HUDEP-2 (cell line): Measurements from ENCODE around the gene IREB2.
"Not testable (repeated sequence)": the region's sequence is repeated elsewhere in the genome, so short reads cannot be mapped to it uniquely, and the experiment has no call there.

Experiments used
- DNase-seq, 76 experiments: peaks; one replicate each; lab custom pipeline; 2025; ENCODE audit not compliant: unreplicated experiment in 76 of 76; lab: John Stamatoyannopoulos, UW

Gene IREB2

DNA sequence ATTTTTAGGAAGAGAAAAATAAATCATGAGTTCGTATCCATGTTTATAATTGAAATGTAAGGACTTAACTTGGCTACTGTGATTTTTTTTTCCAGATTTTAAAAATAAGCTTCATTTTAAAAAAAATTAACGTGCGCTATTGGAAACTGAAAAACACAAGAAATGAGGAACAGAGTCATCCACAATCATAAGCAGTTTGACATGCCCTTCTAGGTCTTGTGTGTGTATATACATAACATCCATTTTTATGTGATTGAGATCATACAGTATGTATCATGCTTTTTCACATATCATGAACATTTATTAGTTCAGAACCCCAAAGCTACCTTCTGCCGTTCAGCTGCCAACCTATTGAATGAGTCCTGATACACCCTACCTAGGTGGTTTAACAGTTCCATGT, 22.7 kb downstream of the IREB2 start:
- DNase-seq, result no peak

DNA sequence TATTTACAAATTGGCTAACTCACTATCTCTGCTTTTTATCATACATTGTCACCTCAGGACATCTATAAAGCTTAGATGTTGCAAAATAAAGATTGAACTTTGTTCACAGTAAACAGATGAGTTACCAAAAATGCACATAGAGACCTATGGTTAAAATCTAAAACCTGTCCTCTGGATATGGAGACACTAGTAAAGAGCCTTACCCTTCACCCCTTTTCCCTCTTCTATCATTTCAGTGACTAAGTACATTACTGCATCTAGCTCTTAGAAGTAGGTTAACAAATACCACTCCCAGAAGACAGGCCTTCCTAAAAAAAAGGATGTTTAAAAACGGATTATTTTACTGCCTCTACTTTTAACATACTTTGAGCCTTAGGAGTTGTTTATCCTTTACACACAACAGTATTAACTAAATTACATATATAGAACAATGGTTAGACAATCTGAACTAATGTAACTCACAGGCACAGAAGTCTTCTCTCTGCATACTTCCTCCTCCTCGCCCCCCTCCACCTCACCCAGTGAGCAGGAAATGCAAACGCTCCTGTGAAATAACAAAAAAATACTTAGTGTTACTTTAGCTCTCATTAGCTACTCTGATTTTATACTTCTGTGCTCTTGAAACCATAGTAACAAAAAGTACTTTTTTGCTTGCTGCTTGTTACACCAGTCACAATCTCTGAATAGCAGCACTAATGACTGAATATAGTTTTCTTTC, 23.3 kb downstream of the IREB2 start:
- DNase-seq, result no peak

DNA sequence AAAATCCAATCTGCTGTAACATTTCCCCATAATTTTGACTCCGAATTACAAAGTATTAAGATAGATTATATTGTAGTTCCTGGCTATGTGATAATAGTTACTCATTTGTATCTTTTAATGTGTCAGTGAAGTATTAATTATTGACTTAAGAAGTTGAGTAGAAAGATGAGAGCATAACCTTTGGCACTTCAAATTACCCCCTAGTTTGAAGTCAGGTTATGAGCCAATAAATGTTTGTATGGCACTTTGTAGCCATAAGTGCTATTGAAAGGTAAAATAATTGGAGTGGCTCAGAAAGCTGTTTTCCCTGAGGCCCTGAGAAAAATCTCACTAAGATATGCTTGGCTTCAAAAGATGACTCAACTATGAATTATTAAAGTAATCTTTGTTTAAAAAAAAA, 31.0 kb downstream of the IREB2 start:
- DNase-seq, result no peak

GRCh38 chr15:78477295-78477694, 39.3 kb downstream of the IREB2 start:
- no peak for DNase-seq

DNA sequence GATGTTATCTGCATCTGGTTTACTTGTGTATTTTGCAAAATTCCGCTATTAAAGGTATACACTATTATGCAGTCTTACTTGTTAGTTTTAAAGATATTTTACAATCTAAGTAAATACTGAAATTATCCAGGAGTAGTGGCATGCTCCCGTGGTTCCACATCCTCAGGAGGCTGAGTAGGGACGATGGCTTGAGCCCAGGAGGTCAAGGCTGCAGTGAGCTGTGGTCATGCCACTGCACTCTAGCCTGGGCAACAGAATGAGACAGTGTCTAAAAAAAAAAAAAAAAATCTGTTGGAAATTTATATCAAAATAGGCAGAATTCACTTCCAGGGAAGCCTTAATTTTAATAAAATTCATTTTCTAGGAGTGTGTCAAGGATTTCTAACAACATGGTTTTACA, 41.6 kb downstream of the IREB2 start:
- DNase-seq, result no peak

DNA sequence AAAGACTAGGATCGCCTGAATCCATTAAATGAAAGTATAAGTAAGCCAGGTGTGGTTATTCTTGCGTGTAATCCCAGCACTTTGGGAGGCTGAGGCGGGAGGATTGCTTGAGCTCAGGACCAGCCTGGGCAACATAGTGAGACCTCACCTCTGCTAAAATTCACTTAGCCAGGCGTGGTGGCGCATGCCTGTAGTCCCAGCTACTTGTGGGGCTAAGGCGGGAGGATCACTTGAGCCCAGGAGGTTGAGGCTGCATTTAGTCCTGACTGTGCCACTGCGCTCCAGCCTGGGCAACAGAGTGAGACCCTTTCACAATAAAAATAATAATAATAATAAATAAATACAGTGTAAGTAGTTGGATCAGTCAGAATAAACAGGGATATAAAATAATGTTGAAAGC, 43.9 kb downstream of the IREB2 start:
- no peak for DNase-seq

DNA sequence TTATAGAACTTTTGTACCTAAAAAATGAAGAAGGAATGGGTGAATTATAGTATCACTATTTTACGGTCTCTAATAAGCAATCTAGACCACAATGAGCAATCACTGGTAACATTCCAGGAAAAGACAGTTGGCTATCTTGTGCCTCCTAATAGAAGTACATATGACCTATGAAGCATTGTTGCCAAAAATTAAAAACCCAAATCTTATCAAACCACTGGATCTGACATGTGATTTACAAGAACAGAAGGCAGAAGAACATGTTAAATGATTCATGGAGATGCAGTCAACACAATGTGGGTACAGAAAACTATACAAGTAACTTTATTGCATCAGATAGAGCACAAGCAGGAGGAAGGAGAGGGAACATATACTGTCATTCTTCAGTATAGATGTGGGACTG, 54.9 kb downstream of the IREB2 start:
- DNase-seq, result peak in 6 of 76 experiments; percentile 0 to 45 (median 18)

DNA sequence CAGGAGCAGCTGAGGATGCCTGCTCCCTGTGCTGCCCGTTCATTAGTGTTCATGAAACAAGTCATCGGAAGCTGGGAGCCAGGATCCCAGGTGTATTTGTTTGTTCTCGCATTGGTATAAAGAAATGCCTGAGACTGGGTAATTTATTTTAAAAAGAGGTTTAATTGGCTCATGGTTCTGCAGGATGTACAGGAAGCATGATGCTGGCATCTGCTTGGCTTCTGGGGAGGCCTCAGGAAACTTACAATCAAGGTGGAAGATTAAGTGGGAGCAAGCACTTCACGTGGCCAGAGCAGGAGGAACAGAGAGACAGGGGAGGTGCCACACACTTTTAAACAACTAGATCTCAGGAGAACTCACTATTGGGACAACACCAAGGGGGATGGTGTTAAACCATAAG, 63.8 kb downstream of the IREB2 start:
- no peak for DNase-seq

DNA sequence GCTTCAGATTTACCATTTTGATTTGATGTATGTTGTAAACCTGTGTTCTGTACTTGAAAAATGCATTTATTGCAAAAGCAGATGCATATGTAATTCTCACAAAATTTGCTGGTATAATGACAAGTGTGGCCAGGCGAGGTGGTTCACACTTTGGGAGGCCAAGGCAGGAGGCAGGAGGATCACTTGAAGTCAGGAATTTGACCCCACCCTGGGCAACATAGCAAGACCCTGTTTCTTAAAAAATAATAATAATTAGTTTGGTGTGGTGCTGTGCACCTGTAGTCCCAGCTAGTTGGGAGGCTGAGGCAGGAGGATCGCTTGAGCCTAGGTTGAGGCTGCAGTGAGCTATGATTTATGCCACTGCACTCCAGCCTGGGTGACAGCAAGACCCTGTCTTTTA, 64.6 kb downstream of the IREB2 start:
- DNase-seq, result no peak

- peak in 72 of 76 experiments; percentile 5 to 80 (median 56) for DNase-seq
Measured at GRCh38 chr15:78506971-78507830, 69.2 kb downstream of the IREB2 start, which contains the start of gene HYKK. TSS of gene HYKK (plus strand) at chr15:78507577. CDS start at chr15:78513089, 5,512 bp downstream.

DNA sequence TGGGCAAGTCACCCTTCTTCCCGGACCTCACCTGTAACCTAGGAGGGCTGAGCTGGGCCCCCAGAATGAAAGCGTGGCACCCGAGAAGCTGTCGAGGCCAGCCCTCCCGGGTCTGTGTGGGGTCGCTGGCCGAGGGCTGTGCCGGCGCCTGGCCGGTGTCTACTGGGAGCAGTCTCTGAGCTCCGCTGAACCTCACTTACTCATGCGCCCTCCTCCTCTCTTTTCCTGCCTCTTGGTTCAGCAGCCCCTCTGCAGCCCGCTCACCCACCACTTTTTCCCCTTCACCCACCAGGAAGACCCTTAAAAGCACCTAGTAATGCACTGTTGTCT, 69.8 kb downstream of the IREB2 start:
- no peak for DNase-seq

- no peak for DNase-seq
Measured at GRCh38 chr15:78508272-78508671, 70.3 kb downstream of the IREB2 start.

GRCh38 chr15:78509726-78510312, 71.8 kb downstream of the IREB2 start:
- no peak for DNase-seq

GRCh38 chr15:78520035-78520434, 82.0 kb downstream of the IREB2 start:
- DNase-seq, result not testable (repeated sequence)

- no peak for DNase-seq
Measured at GRCh38 chr15:78524230-78524629, 86.2 kb downstream of the IREB2 start.

DNA sequence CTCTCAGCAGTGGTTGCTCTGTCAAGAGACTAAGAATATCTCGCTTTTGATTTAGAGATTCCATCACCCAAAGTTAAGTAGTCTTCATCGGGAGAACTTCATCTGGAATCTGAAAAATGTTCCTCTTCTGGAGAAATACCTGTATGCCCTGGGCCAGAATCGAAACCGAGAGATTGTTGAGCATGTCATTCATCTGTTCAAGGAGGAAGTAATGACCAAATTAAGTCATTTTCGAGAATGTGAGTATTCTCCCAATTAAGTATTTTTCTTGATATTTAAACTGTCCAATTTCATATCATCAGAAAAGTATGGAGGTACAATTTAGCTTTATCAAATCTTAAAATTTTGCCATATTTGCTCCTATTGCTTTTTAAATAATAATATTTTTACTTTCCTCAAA, 89.3 kb downstream of the IREB2 start:
- no peak for DNase-seq

DNA sequence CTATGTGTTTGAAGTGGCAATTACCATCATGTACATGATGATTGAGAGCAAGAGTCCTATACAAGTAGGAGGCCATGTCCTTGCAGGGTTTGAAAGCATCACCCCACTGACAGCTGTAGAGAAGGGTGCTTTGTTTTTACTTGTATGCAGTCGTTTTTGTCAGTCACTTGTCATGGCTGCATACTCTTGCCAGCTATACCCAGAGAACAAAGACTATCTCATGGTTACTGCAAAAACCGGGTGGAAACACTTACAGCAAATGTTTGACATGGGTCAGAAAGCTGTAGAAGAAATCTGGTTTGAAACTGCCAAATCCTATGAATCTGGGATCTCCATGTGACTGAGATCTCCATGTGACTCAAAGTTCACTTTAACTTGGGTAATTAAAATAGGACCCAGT, 95.3 kb downstream of the IREB2 start:
- no peak for DNase-seq

GRCh38 chr15:78536134-78536533, 98.1 kb downstream of the IREB2 start:
- no peak for DNase-seq

DNA sequence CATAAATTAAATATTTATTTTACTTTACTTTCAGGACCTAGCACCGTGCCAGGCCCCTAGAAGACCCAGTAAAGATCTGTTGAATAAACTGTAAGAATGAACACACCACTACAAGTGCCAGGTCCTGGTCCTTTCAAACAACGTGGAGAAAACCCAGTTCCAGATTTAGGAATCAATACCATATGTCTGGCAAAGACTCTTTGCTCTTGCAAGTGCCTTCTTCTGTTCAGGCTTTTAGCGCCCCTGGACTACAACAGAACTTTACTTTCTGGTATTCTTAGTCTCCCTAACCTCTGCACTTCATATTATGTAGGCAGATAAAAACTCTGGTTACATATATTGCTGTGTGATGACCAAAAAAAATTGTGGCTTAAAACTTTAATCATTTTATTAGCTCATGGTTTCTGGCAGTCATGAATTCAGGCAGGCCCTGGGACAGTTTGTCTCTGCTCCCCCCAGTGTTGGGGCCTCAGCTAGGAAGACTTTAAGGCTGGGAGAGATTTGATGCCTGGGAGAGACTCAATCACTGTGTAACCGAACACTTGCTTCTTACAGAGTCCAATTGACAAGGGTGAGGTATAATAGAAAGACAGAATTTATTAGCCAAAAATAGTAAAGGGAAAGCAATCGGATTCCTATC, 99.4 kb downstream of the IREB2 start:
- no peak for DNase-seq

DNA sequence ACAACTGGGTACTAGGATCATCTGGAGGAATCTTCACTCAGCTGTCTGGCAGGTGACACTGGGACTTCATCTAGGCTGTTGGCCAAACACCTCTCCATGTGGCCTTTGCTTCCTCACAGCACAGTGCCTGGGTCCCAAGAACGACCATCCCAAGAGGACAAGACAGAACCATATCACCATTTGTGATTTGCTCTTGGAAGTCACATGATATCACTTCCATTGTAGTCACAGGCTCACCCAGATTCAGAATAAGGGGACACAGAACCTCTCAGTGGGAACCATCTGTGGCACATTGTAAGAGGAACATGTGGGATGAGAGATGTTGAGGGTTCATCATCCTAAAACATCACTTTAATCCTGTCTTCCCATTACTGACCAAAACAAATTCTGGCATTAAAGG, 100.3 kb downstream of the IREB2 start:
- no peak for DNase-seq

GRCh38 chr15:78539464-78540140, 101.6 kb downstream of the IREB2 start:
- peak in 2 of 76 experiments; percentile 26 to 42 for DNase-seq
